Nasal cavity respiratory epithelium epithelial cell of viscerocranial mucosa (primary cell): ENCODE data around the gene TGFBR2. TPM values are rescaled to one million over a fixed set of nuclear protein-coding genes. Genes with fewer than 3 reads are reported as not detected.

Source experiments
- total RNA-seq: library from RNA; depleted of rRNA; stranded (reverse); fragments of >200 nt; gene quantifications from 2 replicates; pipeline ENCODE4 v1.2.3, GENCODE V29; 2014

TGFBR2 gene
- total RNA-seq = 26.7 and 62.1 TPM in 2 replicates

DNA sequence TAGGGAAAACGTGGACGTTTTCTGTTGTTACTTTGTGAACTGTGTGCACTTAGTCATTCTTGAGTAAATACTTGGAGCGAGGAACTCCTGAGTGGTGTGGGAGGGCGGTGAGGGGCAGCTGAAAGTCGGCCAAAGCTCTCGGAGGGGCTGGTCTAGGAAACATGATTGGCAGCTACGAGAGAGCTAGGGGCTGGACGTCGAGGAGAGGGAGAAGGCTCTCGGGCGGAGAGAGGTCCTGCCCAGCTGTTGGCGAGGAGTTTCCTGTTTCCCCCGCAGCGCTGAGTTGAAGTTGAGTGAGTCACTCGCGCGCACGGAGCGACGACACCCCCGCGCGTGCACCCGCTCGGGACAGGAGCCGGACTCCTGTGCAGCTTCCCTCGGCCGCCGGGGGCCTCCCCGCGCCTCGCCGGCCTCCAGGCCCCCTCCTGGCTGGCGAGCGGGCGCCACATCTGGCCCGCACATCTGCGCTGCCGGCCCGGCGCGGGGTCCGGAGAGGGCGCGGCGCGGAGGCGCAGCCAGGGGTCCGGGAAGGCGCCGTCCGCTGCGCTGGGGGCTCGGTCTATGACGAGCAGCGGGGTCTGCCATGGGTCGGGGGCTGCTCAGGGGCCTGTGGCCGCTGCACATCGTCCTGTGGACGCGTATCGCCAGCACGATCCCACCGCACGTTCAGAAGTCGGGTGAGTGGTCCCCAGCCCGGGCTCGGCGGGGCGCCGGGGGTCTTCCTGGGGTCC, at the start of gene TGFBR2:
TGFBR2 (plus strand) TSS at position 301 of the 731 bp plus-strand sequence; CDS start at position 584, 283 bp downstream.

